HG02884 (cell line): ENCODE data around the gene CLDN4.
"Not testable (repeated sequence)": the region's sequence is repeated elsewhere in the genome, so short reads cannot be mapped to it uniquely, and the experiment has no call there.

Source experiments
- ATAC-seq: cut with Tn5 transposase; IDR thresholded peaks from one replicate; pipeline ENCODE4 v1.9.1; 2021; ENCODE audit warnings: mild to moderate bottlenecking, moderate library complexity; ENCODE audit not compliant: unreplicated experiment

Gene CLDN4

GRCh38 chr7:73823257-73823656, 7.5 kb upstream of the CLDN4 start:
- no peak for ATAC-seq

GRCh38 chr7:73823873-73824592, 6.8 kb upstream of the CLDN4 start:
- no peak for ATAC-seq

DNA sequence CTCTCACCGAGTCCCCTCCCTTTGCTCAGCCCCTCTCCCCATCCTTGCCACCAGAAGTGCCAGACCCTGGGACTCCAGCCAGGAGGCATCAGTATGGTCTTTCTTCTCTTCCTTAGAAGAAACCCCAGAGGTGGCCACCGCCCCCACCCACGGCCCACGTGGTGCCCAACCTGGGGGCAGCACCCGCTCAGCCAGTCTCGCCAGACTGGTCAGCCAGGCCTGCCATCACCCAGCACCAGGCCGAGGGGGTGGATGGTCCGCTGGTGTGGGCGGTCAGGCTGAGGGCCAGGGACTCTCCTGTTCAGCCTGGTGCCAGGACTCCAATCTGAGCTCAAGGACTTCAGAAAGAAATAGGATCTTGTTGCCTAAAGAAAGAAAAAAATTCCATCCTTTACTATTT, 5.8 kb upstream of the CLDN4 start:
- ATAC-seq, result no peak

GRCh38 chr7:73827567-73828106, 3.2 kb upstream of the CLDN4 start:
- no peak for ATAC-seq

DNA sequence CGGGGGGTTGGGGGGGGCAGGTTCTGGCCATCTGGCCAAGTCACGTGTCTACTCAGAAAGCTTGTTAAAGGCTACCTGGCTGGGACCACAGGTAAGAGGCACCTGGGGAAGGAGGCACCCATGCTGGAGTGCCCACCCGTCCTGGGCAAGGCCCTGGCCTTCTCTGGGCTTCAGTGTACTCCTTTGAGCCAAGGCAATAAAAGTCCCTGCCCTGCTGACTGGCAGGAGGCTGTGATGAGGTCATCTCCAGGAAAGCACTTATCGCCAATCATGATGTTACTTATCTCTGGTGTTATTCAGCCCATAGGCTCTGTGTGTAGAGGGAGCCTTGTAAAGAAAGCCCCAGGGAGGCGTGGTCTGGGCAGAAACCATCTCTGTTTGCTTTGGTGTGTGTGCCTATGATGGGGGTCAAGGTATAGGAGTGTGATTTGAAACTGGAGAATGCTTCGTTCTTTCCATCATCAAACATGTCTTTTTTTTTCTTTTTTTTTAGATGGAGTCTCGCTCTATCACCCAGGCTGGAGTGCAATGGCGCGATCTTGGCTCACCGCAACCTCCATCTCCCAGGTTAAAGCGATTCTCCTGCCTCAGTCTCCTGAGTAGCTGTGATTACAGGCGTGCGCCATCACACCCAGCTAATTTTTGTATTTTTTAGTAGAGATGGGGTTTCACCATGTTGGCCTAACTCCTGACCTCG, 2.5 kb upstream of the CLDN4 start:
- ATAC-seq, result no peak

- no peak for ATAC-seq
Observed at GRCh38 chr7:73828972-73829371, 1.8 kb upstream of the CLDN4 start.

- no peak for ATAC-seq
Observed at GRCh38 chr7:73829505-73829904, 1.3 kb upstream of the CLDN4 start.

- ATAC-seq, result no peak
Observed at GRCh38 chr7:73829921-73830680, 695 bp upstream of the CLDN4 start.

DNA sequence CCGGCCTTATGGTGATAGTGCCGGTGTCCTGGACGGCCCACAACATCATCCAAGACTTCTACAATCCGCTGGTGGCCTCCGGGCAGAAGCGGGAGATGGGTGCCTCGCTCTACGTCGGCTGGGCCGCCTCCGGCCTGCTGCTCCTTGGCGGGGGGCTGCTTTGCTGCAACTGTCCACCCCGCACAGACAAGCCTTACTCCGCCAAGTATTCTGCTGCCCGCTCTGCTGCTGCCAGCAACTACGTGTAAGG, 713 bp downstream of the CLDN4 start:
- ATAC-seq, result no peak

- no peak for ATAC-seq
Observed at GRCh38 chr7:73831834-73832651, 1.2 kb downstream of the CLDN4 start.

GRCh38 chr7:73832806-73833205, 2.0 kb downstream of the CLDN4 start:
- no peak for ATAC-seq

- no peak for ATAC-seq
Observed at GRCh38 chr7:73833251-73833919, 2.6 kb downstream of the CLDN4 start.

- ATAC-seq, result no peak
Observed at GRCh38 chr7:73834626-73835191, 3.9 kb downstream of the CLDN4 start.

DNA sequence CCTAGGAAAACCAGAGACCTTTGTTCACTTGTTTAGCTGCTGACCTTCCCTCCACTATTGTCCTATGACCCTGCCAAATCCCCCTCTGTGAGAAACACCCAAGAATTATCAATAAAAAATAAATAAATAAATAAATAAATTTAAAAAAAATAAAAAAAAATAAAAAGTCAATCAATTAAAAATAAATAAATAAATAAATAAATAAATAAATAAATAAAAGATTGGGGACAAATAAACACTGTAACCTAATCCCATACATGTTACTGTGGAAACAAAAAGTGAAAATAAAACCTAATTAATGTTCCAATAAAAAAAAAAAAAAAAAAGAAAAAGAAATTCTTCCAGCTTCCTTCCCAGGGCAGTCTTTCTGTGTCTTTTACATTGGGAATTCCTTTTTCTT, 6.4 kb downstream of the CLDN4 start:
- not testable (repeated sequence) for ATAC-seq

DNA sequence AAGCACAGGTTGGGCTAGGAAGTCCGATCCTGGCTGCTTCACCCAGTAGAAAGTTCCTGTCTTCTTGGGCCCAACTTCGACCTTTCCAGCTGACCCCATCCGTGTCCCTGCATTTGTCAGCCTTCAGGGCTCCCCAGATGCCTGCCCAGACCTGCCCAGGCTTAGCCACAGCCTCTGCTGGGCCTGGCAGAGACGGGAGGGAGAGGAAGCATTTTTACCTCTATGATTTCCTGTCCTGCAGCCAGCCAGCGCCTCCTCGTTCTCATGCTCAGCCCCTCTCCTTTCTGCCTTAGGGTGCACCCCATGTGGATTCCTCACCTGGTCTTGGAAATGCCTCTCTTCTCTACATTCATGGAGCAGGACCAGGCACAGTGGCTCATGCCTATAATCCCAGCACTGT, 7.8 kb downstream of the CLDN4 start:
- ATAC-seq, result no peak

DNA sequence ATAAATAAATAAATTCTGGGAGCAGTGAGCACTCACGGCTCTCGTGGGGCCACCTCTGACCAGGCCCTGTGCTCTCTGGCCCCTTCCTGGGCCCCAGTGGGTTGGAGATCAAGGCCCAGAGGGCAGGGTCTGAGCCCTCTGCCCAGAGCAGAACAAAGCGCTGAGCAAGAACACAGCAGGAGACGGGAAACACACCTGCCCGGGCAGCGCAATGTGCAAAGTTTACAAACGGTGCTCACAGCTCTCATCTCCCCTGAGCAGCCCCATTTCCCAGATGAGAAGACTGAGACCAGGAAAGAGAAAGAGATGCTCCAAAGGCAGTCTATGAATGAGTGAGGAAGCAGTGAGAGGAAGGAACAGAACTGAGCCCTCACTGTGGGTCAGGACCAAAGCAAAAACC, 8.5 kb downstream of the CLDN4 start:
- ATAC-seq, result no peak

- no peak for ATAC-seq
Observed at GRCh38 chr7:73839743-73840714, 9.2 kb downstream of the CLDN4 start.

GRCh38 chr7:73840715-73841379, 10.1 kb downstream of the CLDN4 start:
- no peak for ATAC-seq

- no peak for ATAC-seq
Observed at GRCh38 chr7:73841689-73842066, 10.9 kb downstream of the CLDN4 start.
